ENCODE data around the gene TTC28.
"Not testable (repeated sequence)": the region's sequence is repeated elsewhere in the genome, so short reads cannot be mapped to it uniquely, and the experiment has no call there.

TTC28 gene

GRCh38 chr22:28679611-28680287 lies at the start of gene TTC28:
TSS of gene TTC28 (minus strand) at chr22:28679840. CDS start at chr22:28679723, 117 bp downstream.
- not testable (repeated sequence) for DNase-seq

DNA sequence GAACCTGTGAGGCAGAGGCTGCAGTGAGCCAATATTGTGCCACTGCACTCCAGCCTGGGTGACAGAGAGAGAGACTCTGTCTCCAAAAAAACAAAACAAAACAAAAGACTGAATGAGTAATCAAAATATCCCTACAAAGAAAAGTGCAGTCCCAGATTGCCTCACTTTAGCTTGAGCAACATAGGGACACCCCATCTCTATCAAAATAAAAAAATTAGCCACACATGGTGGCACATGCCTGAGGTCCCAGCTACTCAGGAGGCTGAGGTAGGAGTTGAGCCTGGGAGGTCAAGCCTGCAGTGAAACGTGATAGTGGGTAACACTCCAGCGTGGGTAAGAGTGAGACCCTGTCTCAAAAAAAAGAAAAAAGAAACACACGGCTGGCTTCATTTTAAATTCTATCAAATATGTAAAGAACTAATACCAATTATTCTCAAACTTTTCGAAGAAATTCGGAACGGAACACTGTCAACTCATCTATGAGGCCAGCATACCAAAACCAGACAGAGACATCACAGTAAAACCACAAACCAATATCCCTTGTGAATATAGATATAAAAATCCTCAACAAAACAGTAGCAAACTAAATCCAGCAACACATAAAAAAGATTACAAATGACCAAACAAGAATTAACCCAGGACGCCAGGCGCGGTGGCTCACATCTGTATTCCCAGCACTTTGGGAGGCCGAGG lies 49.1 kb upstream of the TTC28 start:
- DNase-seq: no peak

DNA sequence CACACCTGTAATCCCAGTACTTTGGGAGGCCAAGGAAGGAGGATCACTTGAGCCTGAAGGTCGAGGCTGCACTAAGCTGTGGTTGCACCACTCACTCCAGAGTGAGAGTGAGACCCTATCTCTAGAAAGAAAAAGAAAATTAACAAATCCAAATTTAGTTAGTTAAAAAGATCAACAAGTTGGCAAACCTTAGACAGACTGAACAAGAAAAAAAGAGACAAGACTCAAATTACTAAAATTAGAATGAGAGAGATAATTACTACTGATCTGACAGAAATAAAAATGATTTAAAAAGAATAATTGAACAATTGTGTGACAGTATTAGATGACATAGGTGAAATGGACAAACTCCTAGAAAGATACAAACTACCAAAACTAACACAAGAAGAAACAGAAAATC lies 48.4 kb upstream of the TTC28 start:
- DNase-seq: no peak

DNA sequence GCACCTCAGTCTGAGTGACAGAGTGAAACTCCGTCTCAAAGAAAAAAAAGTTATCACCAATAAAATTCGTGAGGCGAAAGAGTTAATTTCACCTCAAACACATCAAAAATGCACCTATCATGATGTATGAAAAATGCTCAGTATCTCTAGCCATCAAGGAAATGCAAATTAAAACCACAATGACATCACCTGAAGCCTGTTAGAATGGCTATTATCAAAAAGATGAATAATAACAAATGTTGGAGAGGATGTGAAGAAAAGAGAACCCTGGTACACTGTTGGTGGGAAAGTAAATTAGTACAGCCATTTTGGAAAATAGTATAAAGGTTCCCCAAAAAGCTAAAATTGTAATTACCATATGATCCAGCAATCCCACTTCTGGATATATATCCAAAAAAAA lies 38.4 kb upstream of the TTC28 start:
- DNase-seq: no peak

DNA sequence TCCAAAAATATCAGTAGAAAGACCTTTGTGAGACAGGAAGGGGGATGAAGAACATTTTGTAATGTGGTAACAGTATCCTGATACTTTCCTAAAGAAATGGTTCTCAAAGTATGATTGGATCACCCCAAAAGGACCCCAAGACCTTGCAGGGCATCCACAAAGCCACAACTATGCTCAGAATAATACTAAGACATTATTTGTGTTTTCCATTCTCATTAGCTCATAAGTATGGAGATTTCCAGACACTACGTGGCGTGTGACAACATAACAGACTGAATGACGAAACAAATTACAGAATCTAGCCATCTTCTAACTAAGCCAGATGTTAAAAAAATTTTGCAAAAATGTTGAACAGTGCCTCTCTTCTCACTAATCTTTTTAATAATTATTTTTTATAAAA lies 37.0 kb upstream of the TTC28 start:
- no peak for DNase-seq

- DNase-seq: no peak
Observed at GRCh38 chr22:28715611-28716010, 36.0 kb upstream of the TTC28 start.

DNA sequence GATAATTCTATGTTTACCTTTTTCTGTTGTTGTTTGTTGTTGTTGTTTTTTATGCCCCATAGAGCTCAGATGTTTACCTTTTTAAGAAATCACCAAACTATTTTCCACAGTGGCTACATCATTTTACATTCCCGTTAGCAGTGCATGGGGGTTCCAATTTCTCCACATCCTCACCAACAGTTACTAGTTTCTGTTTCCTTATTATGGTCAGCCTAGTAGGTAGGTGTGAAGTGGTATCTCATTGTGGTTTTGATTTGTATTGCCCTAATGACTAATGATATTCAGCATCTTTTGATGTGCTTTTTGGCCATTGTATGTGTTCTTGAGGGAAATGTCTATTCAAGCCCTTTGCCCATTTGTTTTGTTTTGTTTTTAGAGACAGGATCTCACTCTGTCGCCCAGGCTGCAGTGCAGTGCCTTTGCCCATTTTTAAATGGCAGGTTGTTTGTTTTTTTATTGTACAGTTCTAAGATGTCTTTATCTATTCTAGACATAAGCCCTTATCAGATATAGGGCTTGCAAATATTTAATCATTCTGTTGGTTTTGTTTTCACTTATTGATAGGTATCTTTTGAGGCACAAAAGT lies 34.5 kb upstream of the TTC28 start:
- no peak for DNase-seq

DNA sequence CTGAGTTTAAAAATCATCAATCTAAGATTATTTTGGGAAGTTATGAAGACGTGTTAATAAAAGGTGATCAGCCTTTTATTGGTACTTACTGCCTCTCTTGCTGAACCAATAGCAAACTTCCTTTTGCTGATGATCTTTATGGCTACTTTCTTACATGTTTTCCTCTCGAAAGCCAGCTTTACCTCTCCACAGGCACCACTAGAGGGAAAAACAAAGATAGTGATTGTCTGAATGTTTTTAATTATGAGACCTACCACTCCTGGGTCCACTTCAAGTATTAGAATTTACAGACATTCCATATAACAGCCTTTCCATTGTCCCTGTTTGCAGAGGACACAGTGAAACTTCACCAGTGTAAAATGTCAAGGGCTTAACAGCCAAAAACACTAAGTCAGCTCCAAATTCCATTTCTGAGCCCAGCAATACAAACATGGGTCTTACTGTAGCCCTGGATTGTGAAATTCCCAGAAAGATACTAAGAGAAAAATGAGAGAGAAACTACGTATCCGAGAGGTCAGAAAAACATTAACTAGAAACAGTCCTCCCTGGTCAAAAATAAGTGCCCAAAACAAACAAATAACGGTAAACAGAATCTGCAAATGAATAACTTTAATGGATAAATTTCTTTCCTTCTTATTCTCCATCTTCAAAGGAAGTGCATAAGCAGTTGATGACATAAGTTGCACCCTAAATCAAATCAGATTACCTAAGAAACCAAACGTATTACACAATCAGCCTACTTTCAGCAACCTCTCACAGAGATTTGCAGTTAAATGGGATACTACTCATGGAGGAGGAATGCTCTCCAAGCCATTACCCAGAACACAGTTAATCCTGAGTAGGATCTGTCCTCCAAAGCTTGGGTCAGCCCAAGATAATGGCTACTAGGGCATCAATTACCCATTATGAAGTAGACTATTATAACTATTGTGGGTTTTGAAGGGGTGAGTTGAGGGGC lies 32.5 kb upstream of the TTC28 start:
- DNase-seq: no peak

GRCh38 chr22:28711341-28711740 lies 31.7 kb upstream of the TTC28 start:
- DNase-seq: no peak

DNA sequence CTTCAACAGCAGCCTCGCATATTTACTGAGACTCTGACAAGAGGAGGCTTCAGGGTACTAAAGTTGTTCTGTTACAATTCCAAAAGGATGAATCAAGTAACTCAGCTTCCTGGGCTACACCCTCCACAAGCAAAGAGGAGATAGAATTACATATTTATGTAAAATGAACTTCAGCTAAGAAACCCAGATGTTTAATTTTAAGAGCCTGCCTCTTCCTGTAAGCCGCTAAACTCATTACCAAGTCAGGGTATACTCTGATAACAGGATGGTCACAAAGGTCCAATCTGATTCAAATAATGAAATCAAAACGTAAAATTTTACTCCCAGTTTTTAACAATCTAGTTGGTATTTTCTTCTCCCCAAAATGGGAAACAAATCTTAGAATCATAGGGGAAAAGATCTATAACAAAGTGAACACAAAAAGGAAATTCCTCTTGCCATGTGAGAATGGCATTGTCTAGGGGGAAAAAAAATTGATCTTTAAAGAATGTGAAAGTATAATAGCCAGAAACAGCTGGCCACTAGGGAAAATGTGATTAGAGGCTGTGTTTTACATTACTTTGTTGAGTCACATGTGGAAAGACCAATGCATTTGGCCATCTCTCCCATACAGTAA lies 31.0 kb upstream of the TTC28 start:
- no peak for DNase-seq

GRCh38 chr22:28710107-28710506 lies 30.5 kb upstream of the TTC28 start:
- no peak for DNase-seq

- DNase-seq: no peak
Observed at GRCh38 chr22:28706845-28707244, 27.2 kb upstream of the TTC28 start.

- DNase-seq: no peak
Observed at GRCh38 chr22:28703436-28703835, 23.8 kb upstream of the TTC28 start.

- no peak for DNase-seq
Observed at GRCh38 chr22:28702891-28703290, 23.3 kb upstream of the TTC28 start.

DNA sequence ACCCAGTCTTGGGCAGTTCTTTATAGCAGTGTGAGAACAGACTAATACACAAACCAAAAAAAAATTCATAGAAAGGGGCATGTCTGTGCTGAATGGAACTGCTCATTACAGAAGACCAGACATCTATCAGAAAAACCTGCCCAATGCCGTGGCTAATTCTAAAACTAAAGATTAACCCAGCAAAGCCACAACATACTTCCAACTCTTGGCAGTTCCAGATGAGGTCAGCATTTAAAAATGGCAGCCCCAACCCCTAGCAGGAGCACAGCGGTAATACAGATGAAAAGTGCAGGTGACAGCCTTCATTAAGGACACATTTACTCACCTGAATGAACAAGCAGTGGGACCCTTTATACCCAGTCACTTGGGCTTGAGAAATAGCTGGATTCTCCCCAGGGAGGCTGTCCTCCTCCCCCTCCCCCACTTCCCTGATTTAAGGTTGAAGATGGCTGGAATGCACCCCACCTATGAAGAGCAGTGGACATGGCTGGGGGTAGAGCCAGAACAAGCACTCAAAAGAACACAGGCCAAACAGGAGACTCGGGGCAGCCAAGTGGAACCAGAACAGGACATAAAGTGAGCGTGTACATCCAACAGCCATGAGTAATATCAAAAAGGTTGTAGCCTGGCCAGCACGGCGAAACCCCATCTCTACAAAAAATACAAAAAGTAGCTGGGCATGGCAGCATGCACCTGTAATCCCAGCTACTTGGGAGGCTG lies 13.6 kb upstream of the TTC28 start:
- DNase-seq: not testable (repeated sequence)

GRCh38 chr22:28689796-28690195 lies 10.2 kb upstream of the TTC28 start:
- DNase-seq: not testable (repeated sequence)

GRCh38 chr22:28682966-28683365 lies 3.3 kb upstream of the TTC28 start:
- DNase-seq: not testable (repeated sequence)

DNA sequence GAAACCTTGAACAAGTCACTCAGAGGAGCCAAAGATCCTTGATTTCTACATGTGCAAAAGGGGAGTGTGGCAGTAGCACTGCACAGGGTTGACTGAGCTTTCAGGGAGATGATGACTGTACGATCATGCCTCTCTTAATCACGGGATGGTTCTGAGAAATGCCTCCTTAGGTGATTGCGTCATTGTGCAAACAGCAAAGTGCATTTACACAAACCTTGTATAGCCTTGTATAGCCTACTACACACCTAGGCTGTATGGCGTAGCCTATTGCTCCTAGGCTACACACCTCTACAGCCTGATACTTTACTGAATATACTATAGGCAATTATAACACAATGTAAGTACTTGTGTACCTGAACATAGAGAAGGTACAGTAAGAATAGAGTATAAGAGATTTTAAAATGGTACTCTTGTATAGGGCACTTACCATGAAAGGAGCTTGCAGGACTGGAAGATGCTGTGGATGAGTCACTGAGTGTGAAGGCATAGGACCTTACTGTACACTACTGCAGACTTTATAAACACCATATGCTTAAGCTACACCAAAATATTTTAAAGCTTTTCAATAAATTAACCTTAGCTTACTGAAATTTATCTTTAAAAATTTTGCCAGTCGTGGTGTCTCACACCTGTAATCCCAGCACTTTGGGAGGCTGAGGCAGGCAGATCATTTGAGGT lies 1.3 kb upstream of the TTC28 start:
- DNase-seq: not testable (repeated sequence)

- DNase-seq: not testable (repeated sequence)
Observed at GRCh38 chr22:28678778-28679610, 646 bp downstream of the TTC28 start.

- DNase-seq: not testable (repeated sequence)
Observed at GRCh38 chr22:28678170-28678569, 1.5 kb downstream of the TTC28 start.

Measured in NCI-H1048 (cell line).